Sigmoid colon (tissue), 7 donors: ENCODE results near the gene COX6B2. TPM values are rescaled to one million over a fixed set of nuclear protein-coding genes. Genes with fewer than 3 reads are reported as not detected.
A peak's percentile ranks its signal among the peaks of the same experiment; 100 is the strongest.

Experiments
- DNase-seq: peaks from one replicate; pipeline ENCODE4 v3.0.0-alpha.2; 2019
- H3K27ac ChIP-seq, 4 donors: fragments of 200-600 bp; sonication (generic); one replicate each; pipeline ENCODE4 v1.5.1; 2016 to 2019; ENCODE audit warnings: mild to moderate bottlenecking in 1 of 4
- H3K27me3 ChIP-seq, 3 donors: fragments of 200-600 bp; sonication (generic); one replicate each; pipeline ENCODE4 v1.5.1; 2019; ENCODE audit warnings: mild to moderate bottlenecking in 1 of 3
- H3K36me3 ChIP-seq, 4 donors: fragments of 200-600 bp; sonication (generic); one replicate each; pipeline ENCODE4 v1.5.1; 2016 to 2019
- H3K4me1 ChIP-seq, 4 donors: fragments of 200-600 bp; sonication (generic); one replicate each; pipeline ENCODE4 v1.5.1; 2017 to 2019
- H3K4me3 ChIP-seq, 4 donors: fragments of 200-600 bp; sonication (generic); one replicate each; pipeline ENCODE4 v1.5.1; 2017 to 2019; ENCODE audit warnings: mild to moderate bottlenecking in 2 of 4, moderate library complexity in 1 of 4
- H3K9me3 ChIP-seq, 4 donors: fragments of 200-600 bp in 3 of 4; sonication (generic) in 3 of 4; one replicate each; pipeline versions ENCODE4 v1.5.1 to v1.6.1; 2013 to 2019
- EP300 ChIP-seq, 4 donors: sonication (generic); formaldehyde crosslinking; IDR thresholded peaks; one replicate each; pipeline ENCODE4 v1.6.1; 2017; ENCODE audit warnings: antibody characterized with exemption in 4 of 4
- POLR2A ChIP-seq, 2 donors: fragments of 450-650 bp; IDR thresholded peaks; one replicate each; pipeline ENCODE4 v1.6.1; 2016; ENCODE audit warnings: antibody characterized with exemption in 2 of 2, mild to moderate bottlenecking in 2 of 2, moderate library complexity in 2 of 2
- POLR2AphosphoS5 ChIP-seq, 4 donors: sonication (generic); formaldehyde crosslinking; IDR thresholded peaks; one replicate each; pipeline ENCODE4 v1.6.1; 2017; ENCODE audit warnings: antibody characterized with exemption in 4 of 4
- WGBS, 2 donors: extraction: QIAGEN DNeasy Blood & Tissue Kit; methylation state at CpG; one replicate each; pipeline ENCODE4 v1.1.7; 2013; 5-methylcytosine and 5-hydroxymethylcytosine counted together
- intact Hi-C: fragments of 100-400 bp; cut with DNase I; formaldehyde crosslinking; loops from one replicate; pipeline ENCODE4 v1.15.1; 2023
- polyA plus RNA-seq, 3 donors: library from polyadenylated mRNA; stranded (reverse); fragments of 200-250 nt; gene quantifications; one replicate each; pipeline ENCODE4 v1.2.3, GENCODE V29; 2013
- total RNA-seq, 4 donors: library from RNA; depleted of rRNA; stranded (reverse); fragments of >200 nt; gene quantifications; one replicate each; pipeline ENCODE4 v1.1.0, GENCODE V29; 2016
- TF ChIP-seq, protein P1 (sequence below), 4 experiments: fragments of 450-650 bp in 3 of 4; fragments of 200-600 bp in 1 of 4; IDR thresholded peaks; one replicate each; pipeline ENCODE4 v1.5.1; 2016 to 2019; ENCODE audit warnings: antibody characterized with exemption in 4 of 4, mild to moderate bottlenecking in 3 of 4, moderate library complexity in 2 of 4
- donor health status: healthy with polysubstance abuse.
- donor health status: Bipolar disorder and iron deficiency.
- donor health status: healthy.

The COX6B2 gene
- total and polyA plus RNA-seq, 7 donors = 0.16 to 3.8 (median 0.99) TPM; not detected in 3

DNA sequence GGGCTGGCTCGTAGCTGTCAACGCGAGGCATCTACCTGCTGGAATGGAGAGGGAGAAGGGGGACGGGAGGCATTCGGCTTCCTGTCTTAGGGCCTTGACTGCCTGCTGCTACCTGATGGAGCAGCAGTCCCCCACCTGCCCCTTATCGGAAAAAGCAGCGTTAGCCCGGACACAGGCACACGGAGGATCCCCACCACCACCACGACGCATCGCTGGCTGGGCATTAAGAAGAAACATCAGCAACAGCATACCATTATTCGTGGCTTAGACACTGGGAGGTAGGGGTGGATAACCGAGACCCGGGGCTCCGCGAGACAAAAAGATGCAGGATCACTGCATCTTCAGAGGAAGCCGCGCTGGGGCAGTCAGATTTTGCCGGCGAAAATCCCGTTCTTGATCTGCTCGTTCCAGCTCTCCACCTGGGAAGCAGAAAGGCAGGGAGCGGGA, 1.1 kb downstream of the COX6B2 start:
- peaks cover 28 to 73% (median 55%) of the 10 kb centered on the region in 3 donors for H3K27me3 ChIP-seq
- TF ChIP-seq POLR2AphosphoS5 (IDR thresholded peaks at IDR 0.05) = no peak
- TF ChIP-seq, protein P1, sequence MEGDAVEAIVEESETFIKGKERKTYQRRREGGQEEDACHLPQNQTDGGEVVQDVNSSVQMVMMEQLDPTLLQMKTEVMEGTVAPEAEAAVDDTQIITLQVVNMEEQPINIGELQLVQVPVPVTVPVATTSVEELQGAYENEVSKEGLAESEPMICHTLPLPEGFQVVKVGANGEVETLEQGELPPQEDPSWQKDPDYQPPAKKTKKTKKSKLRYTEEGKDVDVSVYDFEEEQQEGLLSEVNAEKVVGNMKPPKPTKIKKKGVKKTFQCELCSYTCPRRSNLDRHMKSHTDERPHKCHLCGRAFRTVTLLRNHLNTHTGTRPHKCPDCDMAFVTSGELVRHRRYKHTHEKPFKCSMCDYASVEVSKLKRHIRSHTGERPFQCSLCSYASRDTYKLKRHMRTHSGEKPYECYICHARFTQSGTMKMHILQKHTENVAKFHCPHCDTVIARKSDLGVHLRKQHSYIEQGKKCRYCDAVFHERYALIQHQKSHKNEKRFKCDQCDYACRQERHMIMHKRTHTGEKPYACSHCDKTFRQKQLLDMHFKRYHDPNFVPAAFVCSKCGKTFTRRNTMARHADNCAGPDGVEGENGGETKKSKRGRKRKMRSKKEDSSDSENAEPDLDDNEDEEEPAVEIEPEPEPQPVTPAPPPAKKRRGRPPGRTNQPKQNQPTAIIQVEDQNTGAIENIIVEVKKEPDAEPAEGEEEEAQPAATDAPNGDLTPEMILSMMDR (IDR thresholded peaks at IDR 0.05) = no peak
- TF ChIP-seq EP300 (IDR thresholded peaks at IDR 0.05) = no peak
- no peak for TF ChIP-seq POLR2A (IDR thresholded peaks at IDR 0.05)
- intact Hi-C loops = no loop called here
- peak overlapping the region in 3 of 4 donors; percentile 29 to 38 (median 30) for H3K4me3 ChIP-seq
- WGBS, 2 donors = 3 to 4% methylated on average over 24 of the region's 24 CpGs
- H3K9me3 ChIP-seq = no peaks in the 10 kb centered on the region
- DNase-seq = no peak
- H3K4me1 ChIP-seq = peaks cover 0 to 19% (median 17%) of the 10 kb centered on the region in 4 donors
- H3K36me3 ChIP-seq = no peaks in the 10 kb centered on the region
- no peak overlapping the region for H3K27ac ChIP-seq

DNA sequence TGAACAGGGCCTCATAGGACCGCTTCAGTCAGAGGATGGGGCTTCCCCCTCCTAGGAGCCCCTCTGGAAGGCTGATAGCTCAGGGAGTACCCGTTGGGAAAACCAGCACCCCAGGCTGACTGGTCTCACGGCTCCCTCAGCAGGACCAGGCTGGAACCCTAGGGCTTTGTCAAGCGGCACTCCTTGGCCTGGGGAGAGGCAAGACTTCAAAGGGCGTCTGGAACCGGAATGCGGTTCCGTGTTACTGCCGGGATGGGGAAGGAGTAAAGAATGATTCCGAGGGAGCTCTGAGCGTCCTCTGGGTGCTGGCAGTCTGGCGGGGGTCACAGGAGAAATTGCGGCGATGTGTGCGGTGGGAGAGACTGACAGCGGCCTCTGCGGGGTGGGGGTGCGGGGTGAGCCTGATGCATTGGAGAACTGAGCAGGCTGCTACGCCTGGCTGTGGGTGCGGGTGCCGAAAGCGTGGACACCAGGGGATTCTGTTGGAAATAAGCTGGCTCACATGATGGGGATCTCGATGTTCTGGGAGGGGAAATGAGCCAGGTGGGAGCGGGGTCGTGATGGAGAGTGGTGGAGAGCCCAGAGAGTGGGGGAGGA, 1.9 kb downstream of the COX6B2 start:
- H3K9me3 ChIP-seq = no peaks in the 10 kb centered on the region
- DNase-seq = no peak
- peaks cover 28 to 73% (median 55%) of the 10 kb centered on the region in 3 donors for H3K27me3 ChIP-seq
- 46 to 66% methylated on average over 25 of the region's 25 CpGs for WGBS, 2 donors
- H3K4me1 ChIP-seq = peaks cover 0 to 19% (median 17%) of the 10 kb centered on the region in 4 donors
- no peaks in the 10 kb centered on the region for H3K36me3 ChIP-seq
- intact Hi-C loops = no loop called here
- no peak overlapping the region for H3K27ac ChIP-seq
- no peak overlapping the region for H3K4me3 ChIP-seq
- TF ChIP-seq POLR2AphosphoS5 (IDR thresholded peaks at IDR 0.05) = no peak
- TF ChIP-seq POLR2A (IDR thresholded peaks at IDR 0.05) = no peak
- TF ChIP-seq, protein P1 (IDR thresholded peaks at IDR 0.05) = no peak
- TF ChIP-seq EP300 (IDR thresholded peaks at IDR 0.05) = no peak

DNA sequence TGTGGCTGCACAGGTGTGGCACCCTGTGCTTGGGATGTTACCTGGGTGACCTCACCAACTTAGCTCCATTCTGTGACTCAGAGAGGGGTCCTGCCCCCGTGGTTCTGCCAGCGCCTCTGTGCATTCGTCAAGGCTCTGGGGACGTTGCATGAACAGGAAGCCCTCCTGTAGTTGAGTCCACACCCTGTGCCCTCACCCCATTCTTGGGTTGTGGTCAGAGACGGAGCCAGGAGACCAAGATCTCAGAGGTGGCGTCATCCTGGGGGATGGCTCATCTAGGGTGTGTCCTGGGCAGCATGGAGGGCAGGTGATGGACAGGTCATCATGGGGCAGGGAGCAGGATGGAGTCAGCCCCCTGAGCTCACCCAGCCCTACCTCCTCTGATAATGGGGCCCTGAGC, 2.5 kb downstream of the COX6B2 start:
- Histone ChIP-seq H3K9me3 (no peaks in the 10 kb centered on the region), H3K27me3 (peaks cover 28 to 72% (median 50%) of the 10 kb centered on the region in 3 donors), H3K27ac (no peak overlapping the region), H3K4me3 (no peak overlapping the region), H3K4me1 (peaks cover 0 to 19% (median 17%) of the 10 kb centered on the region in 4 donors), H3K36me3 (peaks cover 0 to 5% (median under 1%) of the 10 kb centered on the region in 4 donors)
- TF ChIP-seq POLR2AphosphoS5 (IDR thresholded peaks at IDR 0.05) = no peak
- TF ChIP-seq, protein P1 (IDR thresholded peaks at IDR 0.05) = no peak
- TF ChIP-seq POLR2A (IDR thresholded peaks at IDR 0.05) = no peak
- TF ChIP-seq EP300 (IDR thresholded peaks at IDR 0.05) = no peak
- intact Hi-C loops = no loop called here
- WGBS, 2 donors = 65 to 69% methylated on average over 6 of the region's 6 CpGs
- no peak for DNase-seq

DNA sequence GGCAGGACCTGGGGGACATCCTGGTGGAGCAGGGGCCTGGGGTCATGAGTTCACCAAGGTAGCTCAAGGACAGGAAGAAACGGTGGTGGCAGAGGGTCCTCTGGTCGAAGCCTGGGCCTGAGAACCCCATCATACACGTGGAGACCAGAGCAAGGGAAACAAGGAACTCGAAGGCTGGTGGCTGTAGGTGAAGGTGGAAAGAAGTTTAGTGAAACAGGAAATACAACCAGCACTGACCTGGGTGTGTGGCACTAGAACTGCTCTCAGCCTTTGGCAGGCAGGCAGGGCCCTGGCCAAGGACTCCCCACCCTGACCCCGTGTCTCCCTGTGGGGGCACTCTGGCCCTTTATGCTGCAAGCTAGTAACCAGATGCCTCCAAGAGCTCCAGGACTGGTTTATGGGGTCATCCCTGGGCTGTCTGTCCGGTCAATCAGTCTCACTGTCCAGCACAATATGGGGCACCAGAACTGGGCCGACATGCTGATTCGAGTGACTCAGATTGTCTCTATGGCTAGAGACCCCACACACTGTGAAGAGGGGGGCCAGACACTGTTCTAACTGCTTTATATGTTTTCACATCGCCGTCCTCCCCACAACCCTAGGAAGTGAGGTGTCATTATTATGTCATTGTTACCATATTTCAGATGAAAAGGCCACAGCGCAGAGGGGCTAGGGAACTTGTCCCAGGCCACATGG, 3.8 kb downstream of the COX6B2 start:
- Histone ChIP-seq H3K27ac (no peak overlapping the region), H3K9me3 (no peaks in the 10 kb centered on the region), H3K36me3 (peaks cover 0 to 14% (median 4%) of the 10 kb centered on the region in 4 donors), H3K27me3 (peaks cover 28 to 62% (median 50%) of the 10 kb centered on the region in 3 donors), H3K4me3 (no peak overlapping the region), H3K4me1 (peaks cover 0 to 19% (median 17%) of the 10 kb centered on the region in 4 donors)
- intact Hi-C loops = no loop called here
- 58 to 67% methylated on average over 11 of the region's 11 CpGs for WGBS, 2 donors
- DNase-seq = no peak
- TF ChIP-seq POLR2AphosphoS5 (IDR thresholded peaks at IDR 0.05) (no peak), EP300 (IDR thresholded peaks at IDR 0.05) (no peak), POLR2A (IDR thresholded peaks at IDR 0.05) (no peak)
- TF ChIP-seq, protein P1 (IDR thresholded peaks at IDR 0.05) = no peak
